NCI-H1092 (cell line): ENCODE measurements around the gene TIMP3.
"Not testable (repeated sequence)": the region's sequence is repeated elsewhere in the genome, so short reads cannot be mapped to it uniquely, and the experiment has no call there.

Source experiments
- DNase-seq: peaks from one replicate; lab custom pipeline; 2025; lab: John Stamatoyannopoulos, UW

TIMP3 gene

GRCh38 chr22:32855045-32855756, 53.7 kb downstream of the TIMP3 start:
- DNase-seq: no peak

GRCh38 chr22:32858121-32858703, 56.7 kb downstream of the TIMP3 start:
- no peak for DNase-seq

GRCh38 chr22:32858957-32859356, 57.5 kb downstream of the TIMP3 start:
- DNase-seq: no peak

GRCh38 chr22:32859743-32860142, 58.2 kb downstream of the TIMP3 start:
- no peak for DNase-seq

DNA sequence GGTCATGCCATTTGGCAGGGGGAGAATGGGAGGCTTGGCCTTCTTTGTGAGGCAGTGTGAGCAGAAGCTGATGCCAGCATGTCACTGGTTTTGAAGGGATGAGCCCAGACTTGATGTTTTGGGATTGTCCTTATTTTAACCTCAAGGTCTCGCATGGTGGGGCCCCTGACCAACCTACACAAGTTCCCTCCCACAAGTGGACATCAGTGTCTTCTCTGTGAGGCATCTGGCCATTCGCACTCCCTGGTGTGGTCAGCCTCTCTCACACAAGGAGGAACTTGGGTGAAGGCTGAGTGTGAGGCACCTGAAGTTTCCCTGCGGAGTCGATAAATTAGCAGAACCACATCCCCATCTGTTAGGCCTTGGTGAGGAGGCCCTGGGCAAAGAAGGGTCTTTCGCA, 59.8 kb downstream of the TIMP3 start:
- DNase-seq: no peak

- no peak for DNase-seq
Observed at GRCh38 chr22:32862083-32862482, 60.6 kb downstream of the TIMP3 start.

DNA sequence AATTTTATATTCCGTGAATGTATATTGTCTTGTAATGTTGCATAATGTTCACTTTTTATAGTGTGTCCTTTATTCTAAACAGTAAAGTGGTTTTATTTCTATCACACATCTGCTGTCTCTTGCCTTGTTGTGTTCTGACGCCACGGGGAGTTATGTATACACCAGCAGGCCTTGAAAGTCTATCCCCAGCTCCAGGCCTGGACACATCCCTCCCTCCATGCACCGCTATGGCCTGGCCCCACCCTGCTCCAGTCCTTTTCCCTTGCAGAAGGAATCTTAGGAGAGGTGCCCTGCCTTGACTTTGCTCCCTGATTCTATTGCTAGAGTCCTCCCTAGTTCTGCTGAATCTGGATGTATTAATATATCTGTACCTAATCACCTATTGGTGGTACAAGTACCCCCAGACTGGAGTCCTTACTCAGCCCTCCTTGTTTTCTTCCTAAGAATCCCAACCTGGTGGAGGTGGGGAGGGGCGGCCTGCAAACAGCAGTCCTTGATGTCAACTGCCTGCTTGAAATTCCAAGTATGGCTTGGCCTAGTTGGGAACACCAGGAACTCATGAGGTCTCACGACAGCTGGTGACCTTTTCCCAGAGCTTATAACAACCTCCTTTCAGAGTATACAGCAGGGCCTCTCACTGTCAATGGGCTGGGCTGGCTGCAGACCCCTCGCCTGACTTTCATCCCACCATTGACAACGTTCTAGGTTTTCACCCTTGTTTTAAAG, 61.6 kb downstream of the TIMP3 start:
- no peak for DNase-seq

DNA sequence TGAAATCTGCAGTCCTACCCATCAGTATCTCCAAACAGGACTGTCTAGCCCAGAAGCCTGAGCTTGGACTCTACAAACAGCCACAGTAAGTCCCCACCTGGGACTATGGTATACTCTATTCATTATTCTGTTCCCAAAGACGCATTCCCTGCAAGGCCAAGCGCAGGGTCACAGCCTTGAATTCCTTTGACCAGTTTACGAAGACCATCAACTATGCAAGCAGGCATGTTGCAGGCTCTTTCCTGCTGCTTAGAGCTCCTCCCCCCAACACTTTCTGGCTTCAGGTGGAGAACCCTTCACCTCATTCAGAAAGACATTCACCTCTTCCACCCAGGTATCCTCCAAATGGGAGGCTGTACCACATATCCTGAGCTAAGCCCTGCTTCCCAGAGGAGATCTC, 62.5 kb downstream of the TIMP3 start:
- DNase-seq: no peak

DNA sequence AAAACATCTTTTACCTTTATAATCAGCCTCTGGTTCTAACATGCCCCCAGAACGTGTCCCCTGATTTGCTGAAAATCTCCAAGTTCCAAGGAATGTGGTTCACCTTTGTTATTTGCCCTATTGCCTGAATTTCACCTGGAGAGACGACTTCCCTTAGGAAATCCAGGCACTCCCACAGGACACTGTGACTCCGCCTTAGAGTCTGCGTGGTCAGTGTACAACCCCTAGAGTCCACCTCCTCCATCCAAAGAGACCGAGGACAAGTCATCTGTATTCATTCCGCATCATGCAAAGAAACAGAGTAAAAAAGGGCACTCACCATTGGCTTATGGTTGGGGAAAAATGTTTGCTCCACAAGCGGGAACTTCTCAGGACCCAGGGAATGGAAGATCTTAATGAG, 63.1 kb downstream of the TIMP3 start:
- DNase-seq: no peak

GRCh38 chr22:32866953-32867352, 65.4 kb downstream of the TIMP3 start:
- no peak for DNase-seq

GRCh38 chr22:32868946-32869345, 67.4 kb downstream of the TIMP3 start:
- no peak for DNase-seq

GRCh38 chr22:32870474-32870873, 69.0 kb downstream of the TIMP3 start:
- no peak for DNase-seq

DNA sequence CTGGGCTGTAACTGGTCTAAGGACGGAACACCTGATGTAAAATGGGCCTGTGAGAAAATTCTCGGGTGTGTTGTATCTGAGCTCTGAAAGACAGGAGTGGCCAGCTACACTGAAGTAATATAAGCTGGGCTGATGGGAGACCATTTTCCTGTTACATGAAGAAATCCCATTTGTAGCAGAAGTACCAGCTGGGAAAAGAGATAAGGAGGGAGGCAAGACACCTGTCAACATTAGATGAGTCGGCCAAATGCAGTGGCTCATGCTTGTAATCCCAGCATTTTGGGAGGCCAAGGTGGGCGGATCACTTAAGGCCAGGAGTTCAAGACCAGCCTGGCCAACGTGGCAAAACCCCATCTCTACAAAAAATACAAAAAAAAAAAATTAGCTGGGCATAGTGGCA, 72.1 kb downstream of the TIMP3 start:
- not testable (repeated sequence) for DNase-seq

DNA sequence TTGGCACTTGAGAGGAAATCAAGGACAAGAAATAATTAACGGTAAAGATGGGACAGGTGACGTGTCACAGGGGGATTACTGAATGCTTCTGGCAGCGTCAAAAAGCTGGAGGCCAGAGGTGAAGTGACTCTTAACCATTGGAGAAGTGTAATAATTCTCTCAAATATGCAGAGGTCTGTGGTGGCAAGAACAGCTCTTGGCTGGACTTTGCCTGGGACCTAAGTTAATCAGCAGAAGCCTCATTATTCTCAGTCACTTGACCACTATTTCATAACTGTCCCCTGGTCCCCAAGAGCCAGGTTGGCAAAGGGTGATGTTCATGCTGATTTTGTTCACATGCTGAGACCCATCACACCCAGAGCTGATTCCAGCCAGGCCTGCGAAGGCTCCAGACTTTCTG, 72.9 kb downstream of the TIMP3 start:
- DNase-seq: no peak

GRCh38 chr22:32874976-32875375, 73.5 kb downstream of the TIMP3 start:
- DNase-seq: no peak

- DNase-seq: no peak
Observed at GRCh38 chr22:32876516-32876915, 75.0 kb downstream of the TIMP3 start.

DNA sequence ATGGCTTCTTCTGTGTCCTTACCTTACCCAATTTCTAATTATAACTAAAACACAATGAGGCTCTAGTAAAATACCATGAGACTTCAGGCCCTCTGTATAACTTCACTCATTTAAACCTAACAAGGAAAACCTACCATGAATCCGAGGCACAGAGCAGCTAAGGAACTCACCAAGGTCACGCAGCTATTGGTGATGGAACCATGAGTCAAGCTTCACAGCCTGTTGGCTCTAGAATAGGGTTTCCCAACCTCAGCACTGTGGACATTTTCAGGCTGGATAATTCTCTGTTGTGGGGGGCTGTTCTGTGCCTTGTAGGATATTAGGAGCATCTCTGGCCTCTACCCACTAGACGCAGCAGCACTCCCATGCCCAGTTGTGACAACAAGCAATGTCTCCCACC, 75.7 kb downstream of the TIMP3 start:
- no peak for DNase-seq

DNA sequence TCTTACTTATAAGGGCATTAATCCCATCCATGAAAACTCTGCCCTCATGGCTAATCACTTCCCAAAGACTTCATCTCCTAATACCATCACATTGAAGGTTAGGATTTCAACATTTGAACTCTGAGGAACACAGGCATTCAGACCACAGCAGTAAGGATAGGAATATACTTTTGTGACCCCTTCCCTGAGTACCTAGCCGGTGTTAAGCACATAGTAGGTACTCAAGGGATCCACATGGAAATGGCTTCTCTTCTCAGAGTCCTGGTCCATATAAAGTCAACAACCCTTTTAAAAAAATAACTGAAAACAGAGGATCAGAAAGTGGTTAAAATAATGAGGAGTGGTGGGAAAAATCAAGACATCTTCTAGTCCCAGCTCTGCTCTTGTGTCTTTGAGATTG, 78.0 kb downstream of the TIMP3 start:
- DNase-seq: no peak

DNA sequence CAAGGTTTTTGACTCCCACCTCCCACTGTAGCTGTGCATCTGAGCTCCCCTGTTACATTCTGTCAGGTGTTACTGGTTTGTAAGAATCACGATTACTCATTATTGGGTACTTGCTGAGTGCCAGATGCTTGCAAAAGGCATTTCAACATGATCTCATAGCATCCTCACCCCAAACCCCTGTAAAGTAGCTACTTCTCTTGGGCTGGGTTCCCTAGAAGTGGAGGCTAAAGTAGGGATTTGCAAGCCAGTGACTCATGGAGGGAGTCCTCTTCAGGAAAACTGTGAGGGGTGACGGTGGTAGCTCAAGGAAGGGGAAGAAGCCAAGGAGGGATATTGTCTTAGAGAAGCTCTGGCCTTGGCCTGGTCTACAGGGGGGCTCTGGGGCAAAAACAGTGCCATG, 78.6 kb downstream of the TIMP3 start:
- DNase-seq: no peak

DNA sequence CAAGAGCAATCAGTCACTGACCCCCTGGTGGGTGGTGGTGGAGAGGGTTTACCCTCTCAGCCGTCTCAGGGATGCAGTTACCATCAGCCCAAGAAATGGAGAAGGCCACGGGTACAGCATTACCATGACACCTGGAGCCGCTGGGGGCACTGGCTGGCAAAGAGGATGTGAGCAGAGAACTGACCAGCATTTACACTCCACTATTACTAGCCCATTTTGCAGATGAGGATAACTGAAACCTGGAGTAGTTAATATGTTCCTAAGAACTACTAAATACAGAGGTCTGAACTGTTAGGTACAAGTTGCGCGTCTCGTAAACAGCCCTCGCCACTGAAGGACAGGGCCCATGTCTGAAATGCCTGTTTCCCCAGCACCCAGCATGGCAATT, 79.0 kb downstream of the TIMP3 start:
- DNase-seq: no peak

- DNase-seq: peak; percentile 76
Observed at GRCh38 chr22:32880893-32881596, 79.5 kb downstream of the TIMP3 start.

GRCh38 chr22:32882360-32882755, 80.9 kb downstream of the TIMP3 start:
- no peak for DNase-seq
